ENCODE results near the gene BIRC7. TPM values are rescaled to one million over a fixed set of nuclear protein-coding genes. Genes with fewer than 3 reads are reported as not detected.
"Not testable (repeated sequence)": the region's sequence is repeated elsewhere in the genome, so short reads cannot be mapped to it uniquely, and the experiment has no call there.

BIRC7 gene
- total RNA-seq, 1 donor from 2014 or later = not detected

GRCh38 chr20:63248835-63249591 lies 13.3 kb downstream of the BIRC7 start:
- no peak for DNase-seq

GRCh38 chr20:63249891-63250290 lies 14.2 kb downstream of the BIRC7 start:
- DNase-seq = no peak

GRCh38 chr20:63251350-63251749 lies 15.6 kb downstream of the BIRC7 start:
- not testable (repeated sequence) for DNase-seq

GRCh38 chr20:63252284-63252711 lies 16.6 kb downstream of the BIRC7 start:
- DNase-seq = no peak

- no peak for DNase-seq
Observed at GRCh38 chr20:63253065-63253437, 17.3 kb downstream of the BIRC7 start.

GRCh38 chr20:63253438-63254231 lies 17.9 kb downstream of the BIRC7 start:
- DNase-seq = peak; percentile 37

GRCh38 chr20:63254232-63254605 lies 18.5 kb downstream of the BIRC7 start, which contains the start of gene NKAIN4:
TSS of gene NKAIN4 (minus strand) at chr20:63254463. CDS start at chr20:63254450, 13 bp downstream.
- no peak for DNase-seq

- DNase-seq = no peak
Observed at GRCh38 chr20:63254606-63255384, 19.1 kb downstream of the BIRC7 start.

- no peak for DNase-seq
Observed at GRCh38 chr20:63255931-63256704, 20.4 kb downstream of the BIRC7 start.

- DNase-seq = no peak
Observed at GRCh38 chr20:63256954-63257353, 21.2 kb downstream of the BIRC7 start.

- DNase-seq = no peak
Observed at GRCh38 chr20:63257629-63258028, 21.9 kb downstream of the BIRC7 start.

GRCh38 chr20:63258781-63259180 lies 23.1 kb downstream of the BIRC7 start:
- DNase-seq = peak; percentile 50

- DNase-seq = no peak
Observed at GRCh38 chr20:63259734-63260460, 24.2 kb downstream of the BIRC7 start.

- no peak for DNase-seq
Observed at GRCh38 chr20:63260521-63260920, 24.8 kb downstream of the BIRC7 start.

- peak; percentile 24 for DNase-seq
Observed at GRCh38 chr20:63261060-63261794, 25.5 kb downstream of the BIRC7 start.

- DNase-seq = no peak
Observed at GRCh38 chr20:63261795-63262528, 26.3 kb downstream of the BIRC7 start.

- no peak for DNase-seq
Observed at GRCh38 chr20:63262836-63263235, 27.1 kb downstream of the BIRC7 start.

GRCh38 chr20:63264000-63264399 lies 28.3 kb downstream of the BIRC7 start:
- DNase-seq = no peak

GRCh38 chr20:63264519-63264918 lies 28.8 kb downstream of the BIRC7 start:
- no peak for DNase-seq

Measured in skin of body (tissue), 2 donors.